Glomerular endothelial cell (primary cell): ENCODE results near the gene TMEM144. TPM values are rescaled to one million over a fixed set of nuclear protein-coding genes. Genes with fewer than 3 reads are reported as not detected.
"Not testable (repeated sequence)": the region's sequence is repeated elsewhere in the genome, so short reads cannot be mapped to it uniquely, and the experiment has no call there.

ENCODE experiments used
- DNase-seq: peaks from one replicate; pipeline ENCODE4 v3.0.0-alpha.2; 2011; ENCODE audit warnings: low read depth, low spot score; ENCODE audit errors: extremely low read depth
- total RNA-seq: library from RNA; depleted of rRNA; stranded (reverse); fragments of >200 nt; gene quantifications from 2 replicates; pipeline ENCODE4 v1.2.3, GENCODE V29; 2015

Gene TMEM144
- total RNA-seq, 1 donor from 2014 or later = 8.7 TPM

GRCh38 chr4:158234671-158235070 lies 24.4 kb downstream of the TMEM144 start:
- no peak for DNase-seq

- DNase-seq = no peak
Observed at GRCh38 chr4:158236304-158237030, 26.2 kb downstream of the TMEM144 start.

DNA sequence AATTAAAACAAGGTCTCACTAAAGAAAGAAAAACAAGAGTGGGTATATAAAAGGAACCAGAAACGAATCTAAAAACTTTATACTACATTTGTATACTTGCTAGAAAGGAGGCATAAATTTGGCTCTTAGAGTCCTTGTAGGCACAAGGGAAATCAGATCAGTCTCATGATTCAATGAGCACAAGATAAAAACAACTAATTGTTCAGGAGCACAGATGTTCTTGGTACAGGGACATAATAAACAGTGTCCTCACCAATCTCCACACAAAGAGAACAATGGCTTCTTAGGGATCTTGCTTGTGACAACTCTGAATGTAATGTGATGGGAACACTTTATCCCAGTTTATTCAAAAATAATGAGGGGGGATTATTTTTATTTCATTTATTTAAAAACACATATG lies 28.3 kb downstream of the TMEM144 start:
- DNase-seq = no peak

GRCh38 chr4:158239196-158239595 lies 28.9 kb downstream of the TMEM144 start:
- DNase-seq = no peak

DNA sequence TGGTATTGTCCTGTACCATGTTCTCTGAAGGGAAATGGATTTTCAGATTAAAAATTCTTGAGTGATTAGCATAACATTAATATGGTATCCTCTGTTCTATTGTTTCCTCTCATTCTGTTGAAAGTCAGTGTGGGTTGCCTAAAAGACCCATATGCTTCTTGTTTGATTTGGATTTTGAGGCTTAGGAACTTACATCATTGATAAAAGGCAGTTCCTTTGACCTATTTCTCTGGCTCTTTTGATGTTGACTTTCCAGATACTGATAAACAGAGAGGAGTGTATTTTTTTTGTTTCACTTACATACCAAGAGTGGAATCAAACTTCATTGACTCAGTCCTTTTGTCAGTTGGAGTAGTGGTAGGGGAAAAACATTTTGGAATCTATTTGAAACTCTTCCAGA lies 32.8 kb downstream of the TMEM144 start:
- DNase-seq = no peak

- no peak for DNase-seq
Observed at GRCh38 chr4:158250321-158250720, 40.0 kb downstream of the TMEM144 start.

- DNase-seq = peak; percentile 29
Observed at GRCh38 chr4:158253350-158253980, 43.2 kb downstream of the TMEM144 start.

- no peak for DNase-seq
Observed at GRCh38 chr4:158254292-158254691, 44.0 kb downstream of the TMEM144 start.

DNA sequence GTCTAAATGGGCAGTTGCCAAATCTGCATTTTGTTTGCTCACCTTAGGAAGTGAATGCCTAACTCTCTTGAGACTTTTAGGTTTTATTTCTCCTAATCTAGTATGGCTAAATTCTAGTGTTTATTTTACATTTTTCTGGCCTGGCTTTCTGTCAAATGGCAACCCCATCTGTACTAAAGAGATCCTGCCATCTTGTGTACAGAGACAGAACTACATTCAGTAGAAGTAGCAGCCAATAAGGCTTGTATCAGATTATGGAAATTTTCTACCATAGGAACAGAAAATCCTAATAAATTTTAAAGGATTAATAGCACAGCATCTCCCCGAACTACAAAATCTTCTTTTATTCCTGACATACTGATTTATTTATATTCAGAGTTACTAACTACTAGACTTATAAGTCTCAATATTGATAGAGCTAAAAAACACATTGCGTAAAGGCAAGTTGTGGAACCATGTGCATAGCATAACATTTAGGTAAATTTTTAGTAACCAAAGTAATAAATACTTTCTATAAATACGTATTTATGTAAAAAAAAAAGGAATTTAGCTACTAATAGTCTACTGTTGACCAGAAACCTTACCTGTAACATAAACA lies 45.5 kb downstream of the TMEM144 start:
- DNase-seq = peak; percentile 20

DNA sequence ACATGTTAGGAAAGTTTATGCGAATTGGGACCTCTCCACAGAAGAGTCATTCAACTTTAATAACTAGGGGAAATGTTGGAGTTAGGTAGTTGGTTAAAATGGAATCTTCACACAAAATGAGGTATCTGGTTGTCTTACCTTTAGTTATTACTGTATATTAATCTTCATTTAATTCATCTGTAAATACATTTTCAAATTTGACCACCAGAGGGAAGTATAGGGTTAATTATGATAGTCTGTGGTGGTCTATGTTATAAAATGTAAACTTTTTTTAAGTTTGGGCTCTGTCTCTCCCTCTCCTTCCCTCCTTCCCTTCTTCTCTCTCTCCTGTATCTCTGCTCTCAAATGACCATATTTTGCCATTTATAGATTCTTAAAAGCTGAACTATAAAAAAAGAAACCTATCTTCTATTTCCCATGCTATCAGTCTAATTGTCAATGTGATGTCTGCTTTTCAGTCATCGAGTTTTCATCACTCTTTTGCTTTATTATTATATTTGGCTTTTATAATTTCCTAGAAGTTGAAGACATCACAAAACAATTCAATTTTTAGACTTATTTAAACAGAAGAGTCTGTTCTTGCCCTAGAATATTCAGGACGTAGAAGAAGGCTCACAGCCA lies 49.8 kb downstream of the TMEM144 start:
- DNase-seq = peak; percentile 27

DNA sequence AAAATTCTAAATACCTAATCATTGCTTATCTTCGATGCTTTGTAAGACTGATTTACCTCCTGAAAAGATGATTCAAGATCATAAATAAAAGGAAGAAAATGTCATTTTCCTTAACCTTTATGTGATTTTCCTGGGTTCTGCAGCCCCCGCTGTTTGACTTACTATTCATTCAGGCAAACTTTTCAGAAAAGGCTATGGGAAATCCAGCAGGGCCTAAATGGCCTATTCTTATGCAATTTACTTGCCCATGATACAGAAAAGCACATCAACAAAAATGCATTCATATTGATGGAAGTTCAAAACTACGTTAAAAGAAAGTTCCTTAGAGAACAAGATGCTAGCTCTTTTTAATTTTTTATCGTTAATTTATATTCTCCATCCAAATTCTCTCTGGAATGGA lies 51.2 kb downstream of the TMEM144 start:
- no peak for DNase-seq

GRCh38 chr4:158268553-158268952 lies 58.3 kb downstream of the TMEM144 start:
- no peak for DNase-seq

GRCh38 chr4:158274636-158275035 lies 64.3 kb downstream of the TMEM144 start:
- DNase-seq = no peak

DNA sequence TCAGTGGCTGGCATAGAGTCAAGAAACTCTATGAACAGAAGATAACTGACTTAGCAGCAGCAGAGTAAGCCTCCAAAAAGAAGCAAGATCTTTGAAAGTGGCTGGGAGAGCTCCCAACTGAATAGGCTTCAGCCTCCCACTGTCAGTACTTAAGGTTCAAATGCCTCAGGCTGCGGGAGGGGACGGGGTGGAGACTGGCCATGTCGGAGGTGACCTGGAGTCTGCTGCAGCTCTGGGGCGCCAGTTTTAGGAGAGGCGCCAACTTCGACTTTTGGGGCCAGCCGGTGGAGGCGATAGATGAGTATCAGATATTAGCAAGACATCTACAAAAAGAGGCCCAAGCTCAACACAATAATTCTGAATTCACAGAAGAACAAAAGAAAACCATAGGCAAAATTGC lies 67.3 kb downstream of the TMEM144 start:
- DNase-seq = no peak

DNA sequence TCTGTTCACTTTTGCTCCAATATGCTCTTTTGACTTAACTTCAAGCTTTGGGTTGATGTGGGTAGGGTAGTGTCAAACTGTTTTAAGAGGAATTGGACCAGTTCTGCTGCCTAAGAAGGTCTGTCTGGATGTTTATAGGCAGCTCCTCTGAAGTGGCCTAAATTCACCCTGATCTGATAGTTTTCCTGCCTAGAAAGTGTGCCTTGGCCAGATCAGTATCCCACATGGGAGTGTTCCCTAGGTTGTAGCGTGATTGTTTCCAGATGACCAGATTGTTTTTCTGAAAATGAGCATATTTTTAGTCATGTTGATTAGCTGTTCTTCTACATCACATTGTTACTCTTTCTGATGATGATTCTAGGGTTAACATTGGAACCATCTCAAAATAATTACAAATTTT lies 68.8 kb downstream of the TMEM144 start:
- DNase-seq = not testable (repeated sequence)

DNA sequence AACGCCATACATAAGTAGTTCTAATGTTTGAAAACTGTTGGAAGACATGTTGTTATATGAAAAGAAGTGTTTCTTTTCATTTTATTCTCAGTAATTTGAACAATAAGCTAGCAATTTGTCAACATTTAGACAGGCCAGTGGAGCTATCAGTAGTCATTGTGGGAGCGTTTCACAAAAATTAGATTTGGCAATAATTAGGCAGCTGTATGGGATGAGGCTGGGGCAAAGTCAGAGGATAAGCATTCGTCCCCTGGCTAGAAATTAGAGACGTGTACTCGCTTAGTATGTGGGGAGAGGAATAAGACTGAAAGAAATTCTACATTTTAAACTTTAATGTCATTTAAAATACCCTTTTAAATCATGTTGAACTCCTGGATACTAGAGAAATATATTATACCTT lies 70.6 kb downstream of the TMEM144 start:
- no peak for DNase-seq

GRCh38 chr4:158282252-158282651 lies 72.0 kb downstream of the TMEM144 start:
- no peak for DNase-seq

DNA sequence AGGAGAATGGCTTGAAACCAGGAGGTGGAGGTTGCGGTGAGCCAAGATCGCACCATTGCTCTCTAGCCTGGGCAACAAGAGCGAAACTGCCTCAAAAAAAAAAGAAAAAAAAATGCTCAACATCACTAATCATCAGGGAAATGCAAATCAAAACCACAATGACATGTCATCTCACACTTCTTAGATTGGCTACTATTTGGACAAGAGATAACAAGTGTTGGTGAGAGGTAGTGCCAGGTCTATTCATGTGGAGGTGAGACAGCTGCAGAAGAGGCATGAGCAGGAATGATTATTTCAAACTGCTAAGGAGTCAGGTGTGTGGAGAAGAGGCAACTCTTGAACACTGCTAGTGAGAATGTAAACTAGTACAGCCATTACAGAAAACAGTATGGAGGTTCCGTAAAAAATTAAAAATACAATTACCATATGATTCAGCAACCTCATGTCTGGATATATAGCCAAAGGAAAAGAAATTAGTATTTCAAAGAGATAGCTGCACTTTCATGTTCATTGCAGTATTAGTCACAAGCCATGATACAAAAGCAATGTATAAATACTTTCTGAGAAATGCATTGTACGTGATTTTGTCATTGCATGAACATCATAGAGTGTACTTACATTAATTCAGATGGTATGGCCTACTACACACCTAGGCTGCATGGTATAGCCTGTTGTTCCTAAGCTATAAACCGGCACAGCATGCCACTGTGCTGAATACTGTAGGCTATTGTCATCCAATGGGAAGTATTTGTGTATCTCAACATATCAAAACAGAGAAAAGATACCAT lies 75.3 kb downstream of the TMEM144 start:
- no peak for DNase-seq

DNA sequence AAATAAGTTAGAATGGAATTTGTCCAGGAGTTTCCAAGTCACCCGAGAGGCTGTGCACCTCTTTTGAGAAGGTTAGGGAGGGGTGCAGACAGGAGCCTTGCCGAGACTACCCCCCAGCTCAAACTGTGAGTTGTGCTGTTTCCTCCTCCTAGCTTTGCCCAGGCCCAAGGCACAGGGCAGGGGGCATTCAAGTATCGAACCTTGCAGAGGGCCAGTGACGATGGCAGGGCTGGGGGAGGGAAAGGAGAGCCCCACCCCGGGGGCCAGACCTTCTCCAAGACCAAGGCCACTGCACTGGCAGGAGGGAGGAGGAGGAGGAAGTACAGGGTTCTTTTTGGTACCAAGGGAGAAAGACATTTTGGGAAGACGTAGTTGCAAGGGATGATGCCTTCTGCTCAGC lies 80.6 kb downstream of the TMEM144 start:
- no peak for DNase-seq

DNA sequence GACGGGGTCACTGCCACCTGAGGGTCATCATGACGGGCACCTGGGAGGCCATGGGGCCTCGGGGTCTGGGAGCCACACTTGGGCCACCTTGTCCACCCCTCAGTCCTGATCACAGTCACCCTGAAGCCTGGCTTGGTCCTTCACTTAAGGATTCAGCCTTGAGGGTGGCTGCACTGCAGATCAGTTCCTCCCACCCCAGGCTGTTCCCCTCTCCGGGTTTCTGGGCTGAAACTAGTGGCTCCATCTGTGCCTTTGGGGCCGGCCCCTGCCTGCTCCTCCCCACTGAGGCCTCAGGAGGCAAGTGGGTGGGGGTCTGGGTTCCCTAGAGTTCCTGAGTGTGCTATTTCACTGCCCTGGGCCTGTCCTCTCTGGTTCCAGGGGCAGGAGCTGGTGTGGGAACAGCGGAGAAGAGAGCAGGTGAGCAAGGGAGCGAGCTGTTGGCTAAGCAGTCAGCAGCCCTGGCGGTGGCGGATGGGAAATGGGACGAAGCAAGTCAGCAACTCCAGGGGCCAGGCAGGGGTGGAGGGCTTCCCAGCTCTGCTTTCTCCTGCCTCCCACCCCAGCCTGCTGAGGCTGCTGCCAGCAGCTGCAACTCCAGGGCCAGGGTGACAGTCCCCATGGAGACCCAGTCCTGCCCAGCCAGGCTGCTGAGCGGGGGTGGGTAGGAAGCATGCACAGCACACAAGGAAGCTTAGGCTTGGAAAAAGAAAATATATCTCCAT lies 81.2 kb downstream of the TMEM144 start:
- no peak for DNase-seq
